ENCODE data around the gene INF2.
"Not testable (repeated sequence)": the region's sequence is repeated elsewhere in the genome, so short reads cannot be mapped to it uniquely, and the experiment has no call there.

The INF2 gene

GRCh38 chr14:104689109-104689880, at the start of gene INF2:
Gene INF2, plus strand, starts transcription at chr14:104689618. Its CDS starts 11,748 bp downstream, at chr14:104701366.
- DNase-seq (ENCODE audit: low spot score): peak; percentile 90

GRCh38 chr14:104639885-104640548, 49.4 kb upstream of the INF2 start:
- DNase-seq (ENCODE audit: low spot score): peak; percentile 90

- no peak for DNase-seq (ENCODE audit: low spot score)
Observed at GRCh38 chr14:104640681-104641080, 48.7 kb upstream of the INF2 start.

- DNase-seq (ENCODE audit: low spot score): no peak
Observed at GRCh38 chr14:104641753-104642539, 47.5 kb upstream of the INF2 start.

GRCh38 chr14:104642540-104642868, 46.9 kb upstream of the INF2 start:
- DNase-seq (ENCODE audit: low spot score): no peak

- no peak for DNase-seq (ENCODE audit: low spot score)
Observed at GRCh38 chr14:104643306-104643705, 46.1 kb upstream of the INF2 start.

GRCh38 chr14:104644091-104644635, 45.3 kb upstream of the INF2 start:
- no peak for DNase-seq (ENCODE audit: low spot score)

GRCh38 chr14:104644656-104645378, 44.6 kb upstream of the INF2 start:
- no peak for DNase-seq (ENCODE audit: low spot score)

- no peak for DNase-seq (ENCODE audit: low spot score)
Observed at GRCh38 chr14:104647467-104648043, 41.9 kb upstream of the INF2 start.

GRCh38 chr14:104650057-104650980, 39.1 kb upstream of the INF2 start:
- DNase-seq (ENCODE audit: low spot score): peak; percentile 90

- DNase-seq (ENCODE audit: low spot score): no peak
Observed at GRCh38 chr14:104650981-104651875, 38.2 kb upstream of the INF2 start.

GRCh38 chr14:104651876-104652260, 37.5 kb upstream of the INF2 start:
- DNase-seq (ENCODE audit: low spot score): no peak

GRCh38 chr14:104652386-104652785, 37.0 kb upstream of the INF2 start:
- no peak for DNase-seq (ENCODE audit: low spot score)

- DNase-seq (ENCODE audit: low spot score): not testable (repeated sequence)
Observed at GRCh38 chr14:104653130-104653920, 36.1 kb upstream of the INF2 start.

- no peak for DNase-seq (ENCODE audit: low spot score)
Observed at GRCh38 chr14:104654119-104654518, 35.3 kb upstream of the INF2 start.

- DNase-seq (ENCODE audit: low spot score): no peak
Observed at GRCh38 chr14:104655128-104655848, 34.1 kb upstream of the INF2 start.

- peak; percentile 86 for DNase-seq (ENCODE audit: low spot score)
Observed at GRCh38 chr14:104656014-104656714, 33.3 kb upstream of the INF2 start.

Data from hepatic stellate cell (primary cell).